ENCODE measurements around the gene FHL2. TPM values are rescaled to one million over a fixed set of nuclear protein-coding genes. Genes with fewer than 3 reads are reported as not detected.

The FHL2 gene
- total and polyA plus RNA-seq, 9 of the 15 experiments (the other 6 are each of a cell fraction or from before 2014, with no cell fraction given): 7.5 to 33.1 (median 23.9) TPM

GRCh38 chr2:105390454-105390853, 8.4 kb downstream of the FHL2 start:
- ChIA-PET POLR2A (interaction anchor here (0.7 to 1.5 kb wide), 2 partner anchors 11 to 22 kb away, joined by 3 read pairs; no protein-coding TSS in a partner anchor), CTCF (ENCODE audit: low intra/inter-chr PET ratio) (no interaction called here)
- H3K9me3 ChIP-seq (replicated peaks; ENCODE audit: control insufficient read depth, insufficient read depth, low read depth, low read length): no peaks in the 10 kb centered on the region
- intact Hi-C loops (cut with micrococcal nuclease): no loop called here
- H3K4me2 ChIP-seq (ENCODE audit: insufficient read depth, low read length): no peak overlapping the region
- peaks cover 50% of the 10 kb centered on the region for H3K79me2 ChIP-seq (ENCODE audit: control insufficient read depth, insufficient read depth, low read length)
- ATAC-seq (peak; percentile 42), FAIRE-seq (no peak), DNase-seq (ENCODE audit: extremely low read depth in 1 of 4, low spot score in 3 of 4) (no peak)
- no peaks in the 10 kb centered on the region for H3K27me3 ChIP-seq (ENCODE audit: control insufficient read depth in 2 of 2, insufficient read depth in 2 of 2, low read length in 2 of 2)
- no peak overlapping the region for H2AFZ ChIP-seq (ENCODE audit: low read depth, low read length)
- H3K9ac ChIP-seq (ENCODE audit: insufficient read depth in 1 of 2, low read depth in 2 of 2, low read length in 2 of 2): no peak overlapping the region
- peaks cover 8 to 9% of the 10 kb centered on the region in 2 experiments; a peak in 4 of 5 replicates for H3K4me1 ChIP-seq (replicated peaks in 1 of 2; ENCODE audit: control insufficient read depth in 2 of 2, insufficient read depth in 2 of 2, low read length in 2 of 2)
- in situ Hi-C loops (cut with MboI): no loop called here
- H3K36me3 ChIP-seq (ENCODE audit: control insufficient read depth, insufficient read depth, low read length): peaks cover 21% of the 10 kb centered on the region; the same call in 2 of the 3 replicates
- H3K27ac ChIP-seq (ENCODE audit: extremely low read depth, low read depth, low read length): no peak overlapping the region
- no peaks in the 10 kb centered on the region for H3K9me1 ChIP-seq (ENCODE audit: control insufficient read depth, insufficient read depth, low read length)
- no TSS peak for BruUV-seq (replicated peaks)
- H3K4me3 ChIP-seq: no peak overlapping the region
- no peak for TF ChIP-seq DPF2 (IDR thresholded peaks at IDR 0.05)
- TF ChIP-seq ZNF311 (CRISPR knock-in tag; IDR thresholded peaks at IDR 0.05): no peak
- TF ChIP-seq EZH2 (IDR thresholded peaks at IDR 0.05; ENCODE audit: borderline replicate concordance, low read depth, low read length): no peak
- TF ChIP-seq RBM17 (IDR thresholded peaks at IDR 0.05; ENCODE audit: borderline replicate concordance, low read depth, low read length): no peak
- TF ChIP-seq SRF (CRISPR knock-in tag; IDR thresholded peaks at IDR 0.05): no peak
- no peak for TF ChIP-seq TFE3 (CRISPR knock-in tag; IDR thresholded peaks at IDR 0.05)
- TF ChIP-seq ZNF398 (CRISPR knock-in tag; IDR thresholded peaks at IDR 0.05): no peak
- TF ChIP-seq ZBTB9 (CRISPR knock-in tag; IDR thresholded peaks at IDR 0.05): no peak
- H4K20me1 ChIP-seq (replicated peaks; ENCODE audit: control insufficient read depth, insufficient read depth, low read length): no peaks in the 10 kb centered on the region
